GM19455 (cell line): Measurements from ENCODE around the gene F5.

Experiments used
- ATAC-seq: cut with Tn5 transposase; IDR thresholded peaks from one replicate; pipeline ENCODE4 v1.9.1; 2021; ENCODE audit not compliant: unreplicated experiment

The F5 gene

DNA sequence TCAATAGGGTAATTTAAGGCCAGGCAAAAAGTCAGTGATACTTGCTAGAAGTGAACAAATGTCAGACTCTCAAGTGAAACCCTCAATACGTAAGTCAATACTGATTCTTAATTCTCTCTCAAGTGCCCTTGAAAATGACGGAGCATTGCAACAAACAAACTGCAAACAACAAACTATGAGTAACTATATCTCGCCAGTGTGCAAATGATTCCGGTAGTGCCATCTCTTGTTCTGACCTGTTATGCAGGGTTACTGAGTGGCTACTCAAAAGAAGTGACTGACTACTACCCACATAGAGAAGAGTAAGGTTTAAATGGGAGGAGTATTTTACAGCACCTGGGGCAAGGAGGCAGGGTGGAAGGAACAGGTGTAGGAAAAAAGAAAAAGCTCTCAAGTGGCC is 102.2 kb downstream of the F5 start:
- ATAC-seq: no peak

DNA sequence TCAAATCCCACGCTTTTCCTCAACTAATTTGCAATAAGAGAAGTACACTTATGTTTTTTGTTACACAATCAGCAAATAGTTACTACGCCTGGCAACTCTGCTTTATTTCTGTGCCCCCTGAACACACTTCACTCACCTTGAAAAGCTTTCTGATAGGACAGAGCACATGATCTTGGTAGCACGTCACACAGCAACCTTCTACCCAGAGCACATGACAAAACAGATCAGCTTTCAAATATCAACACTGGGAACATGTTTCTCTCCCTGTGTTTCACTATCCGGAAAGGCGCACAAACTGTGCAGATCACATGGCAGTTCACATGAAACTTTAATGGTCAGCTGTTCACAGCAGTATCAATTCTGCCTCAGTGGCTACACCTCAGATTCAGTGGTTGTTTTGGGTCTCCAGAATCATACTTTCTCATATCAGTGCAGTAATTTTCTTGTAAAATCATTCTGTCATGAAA is 102.7 kb downstream of the F5 start:
- no peak for ATAC-seq

DNA sequence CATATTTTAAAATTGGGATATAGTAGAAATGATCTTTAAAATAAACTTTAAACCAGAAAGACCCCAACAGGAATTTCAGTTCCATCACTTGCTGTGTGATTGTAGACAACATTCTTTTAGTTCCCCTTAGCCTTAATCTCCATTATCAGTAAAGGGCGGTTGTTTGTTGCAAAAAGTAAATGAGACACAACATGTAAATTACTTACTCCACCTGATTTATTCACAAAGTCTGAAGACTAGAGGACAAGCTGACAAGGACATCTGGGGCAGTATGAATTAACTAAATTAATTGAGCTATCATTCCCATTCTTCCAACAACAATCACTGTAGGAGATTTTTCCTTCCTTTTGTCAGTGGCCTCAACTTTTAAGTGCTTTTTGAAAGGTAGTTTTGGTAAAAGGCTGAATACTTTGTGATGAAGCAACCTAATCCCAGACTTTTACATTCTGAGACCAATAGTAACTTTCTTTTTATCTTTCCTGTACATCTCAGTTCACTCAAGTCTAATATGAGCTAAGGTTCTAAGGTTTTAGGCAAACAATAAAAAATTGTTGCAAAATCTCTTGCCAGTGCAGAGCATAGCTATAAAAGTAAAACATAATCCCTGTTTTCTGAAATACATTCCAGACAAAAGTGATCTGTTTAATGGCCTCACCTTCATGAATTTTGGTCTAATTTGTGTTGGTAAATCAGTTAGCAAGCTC is 106.8 kb downstream of the F5 start:
- no peak for ATAC-seq

DNA sequence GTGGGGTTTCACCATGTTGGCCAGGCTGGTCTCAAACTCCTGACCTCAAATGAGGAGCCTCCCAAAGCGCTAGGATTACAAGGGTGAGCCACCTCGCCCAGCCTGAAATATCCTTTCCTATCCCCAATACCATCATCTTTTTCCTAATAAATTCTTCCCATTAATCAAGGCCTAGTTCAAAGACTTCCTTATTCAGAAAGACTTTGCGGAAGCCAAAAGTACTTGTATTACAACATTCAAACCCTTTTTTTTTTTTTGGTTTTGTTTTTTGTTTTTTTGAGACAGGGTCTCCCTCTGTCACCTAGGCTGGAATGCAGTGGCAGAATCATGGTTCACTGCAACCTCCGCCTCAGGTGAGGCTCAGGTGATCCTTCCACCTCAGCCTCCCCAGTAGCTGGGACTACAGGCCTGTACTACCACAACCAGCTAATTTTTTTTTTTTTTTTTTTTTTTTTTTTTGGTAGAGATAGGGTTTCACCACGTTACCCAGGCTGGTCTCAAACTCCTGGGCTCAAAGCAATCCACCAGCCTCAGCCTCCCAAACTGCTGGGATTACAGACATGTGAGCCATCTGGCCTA is 108.1 kb downstream of the F5 start:
- ATAC-seq: no peak

DNA sequence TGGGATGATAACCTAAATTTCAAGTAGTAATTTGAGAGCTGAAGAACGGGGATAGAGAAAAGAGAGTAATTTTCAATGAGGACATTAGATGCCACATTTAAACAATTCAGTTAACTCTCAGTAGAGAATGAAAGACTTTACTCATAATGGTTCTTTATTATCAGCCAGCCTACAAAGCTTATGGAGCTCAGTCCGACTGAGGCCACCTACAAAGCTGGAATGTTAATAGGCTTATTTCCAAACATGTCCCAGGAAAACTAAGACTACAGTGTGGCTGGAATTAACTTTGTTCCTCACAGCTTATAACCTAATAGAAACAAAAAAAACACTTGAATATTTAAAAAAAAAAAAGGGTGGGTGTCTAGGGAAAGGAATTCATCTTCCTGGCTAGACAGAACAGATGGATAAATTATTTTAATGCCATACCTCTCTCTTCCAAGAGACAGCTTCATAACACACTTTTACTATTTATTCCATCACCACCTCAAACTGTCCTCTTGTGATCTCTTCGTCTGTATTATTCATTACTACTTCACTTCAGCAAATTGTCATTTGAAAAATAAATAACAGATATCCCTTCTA is 110.4 kb downstream of the F5 start:
- no peak for ATAC-seq

DNA sequence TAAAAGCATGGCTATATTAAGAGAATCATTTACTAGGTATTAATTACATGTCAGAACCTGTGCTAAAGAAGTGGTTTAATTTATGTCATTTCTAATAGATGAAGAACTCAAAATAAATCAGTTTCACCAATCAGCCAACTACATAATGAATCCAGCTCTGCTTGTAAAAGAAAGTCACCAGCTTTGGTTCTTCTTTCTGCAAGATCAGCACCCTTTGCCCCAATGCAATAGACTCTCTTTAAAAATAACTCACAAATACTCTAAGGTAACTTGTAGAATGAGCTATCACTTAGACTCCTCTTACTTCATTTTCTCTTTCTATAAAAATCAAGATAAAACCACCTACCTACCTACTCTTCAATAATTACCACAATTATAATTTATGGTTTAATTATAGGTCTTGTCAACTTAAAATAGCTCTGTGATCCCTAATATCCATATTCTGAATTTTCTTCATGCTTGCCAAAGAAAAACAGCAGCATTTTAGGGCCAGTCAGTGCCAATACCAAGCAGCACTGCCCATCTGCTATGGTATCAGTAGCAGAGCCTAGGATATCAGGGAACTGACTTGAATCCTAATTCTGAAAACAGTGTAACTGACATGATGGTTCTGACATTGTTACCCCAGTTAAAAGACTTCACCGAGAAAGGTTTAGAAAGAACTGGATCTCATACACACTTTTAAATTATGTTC is 111.8 kb downstream of the F5 start:
- ATAC-seq: no peak

DNA sequence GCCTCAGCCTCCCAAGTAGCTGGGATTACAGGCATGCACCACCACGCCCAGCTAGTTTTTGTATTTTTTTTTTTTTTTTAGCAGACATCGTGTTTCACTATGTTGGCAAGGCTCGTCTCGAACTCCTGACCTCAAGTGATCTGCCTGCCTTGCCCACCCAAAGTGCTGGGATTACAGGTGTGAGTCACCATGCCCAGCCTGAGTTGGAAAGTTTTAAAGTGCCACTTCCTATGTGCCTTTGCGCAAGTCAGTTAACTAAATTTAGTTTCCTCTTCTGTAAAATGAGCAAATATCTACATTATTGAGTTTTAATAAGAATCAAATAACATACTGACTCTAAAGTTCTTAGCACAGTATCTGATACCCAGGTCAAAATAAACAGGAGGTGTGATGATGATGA is 112.9 kb downstream of the F5 start:
- no peak for ATAC-seq

DNA sequence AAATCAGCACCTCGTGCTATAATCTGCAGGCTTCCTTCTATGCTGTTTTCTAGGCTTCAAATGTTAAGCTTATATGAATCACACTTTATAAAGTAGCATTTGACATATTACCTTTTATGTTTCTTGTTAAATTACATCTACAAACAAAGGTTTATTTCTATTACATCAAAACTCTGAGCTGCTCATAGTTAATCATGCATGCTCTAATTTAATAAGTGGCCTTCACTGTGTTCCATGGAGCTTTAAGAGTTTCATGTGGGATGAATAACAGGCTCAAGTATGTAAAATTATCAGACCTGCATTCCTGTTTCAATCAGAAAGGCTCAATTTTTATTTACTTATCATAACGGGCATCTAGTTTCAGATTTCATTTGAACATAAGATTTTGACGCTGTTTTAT is 113.5 kb downstream of the F5 start:
- no peak for ATAC-seq

DNA sequence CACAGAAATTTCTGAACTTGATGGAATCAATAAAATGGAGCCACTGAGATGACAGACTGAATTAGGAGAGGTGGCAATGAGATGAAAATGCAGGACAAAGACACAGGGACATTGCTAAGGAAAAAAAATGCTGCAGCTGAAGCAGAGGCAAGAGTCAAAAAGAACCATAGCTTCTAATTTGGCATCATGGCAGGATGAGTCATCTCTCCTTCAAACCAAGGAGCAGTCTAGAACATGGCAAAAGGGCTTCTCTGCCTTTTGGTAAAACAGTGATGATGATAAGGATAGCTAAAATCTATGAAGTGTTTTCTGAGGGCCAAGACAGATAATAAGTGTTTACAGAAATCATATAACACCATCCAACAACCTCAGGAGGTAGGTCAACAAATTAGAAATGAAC is 117.3 kb downstream of the F5 start:
- ATAC-seq: no peak

DNA sequence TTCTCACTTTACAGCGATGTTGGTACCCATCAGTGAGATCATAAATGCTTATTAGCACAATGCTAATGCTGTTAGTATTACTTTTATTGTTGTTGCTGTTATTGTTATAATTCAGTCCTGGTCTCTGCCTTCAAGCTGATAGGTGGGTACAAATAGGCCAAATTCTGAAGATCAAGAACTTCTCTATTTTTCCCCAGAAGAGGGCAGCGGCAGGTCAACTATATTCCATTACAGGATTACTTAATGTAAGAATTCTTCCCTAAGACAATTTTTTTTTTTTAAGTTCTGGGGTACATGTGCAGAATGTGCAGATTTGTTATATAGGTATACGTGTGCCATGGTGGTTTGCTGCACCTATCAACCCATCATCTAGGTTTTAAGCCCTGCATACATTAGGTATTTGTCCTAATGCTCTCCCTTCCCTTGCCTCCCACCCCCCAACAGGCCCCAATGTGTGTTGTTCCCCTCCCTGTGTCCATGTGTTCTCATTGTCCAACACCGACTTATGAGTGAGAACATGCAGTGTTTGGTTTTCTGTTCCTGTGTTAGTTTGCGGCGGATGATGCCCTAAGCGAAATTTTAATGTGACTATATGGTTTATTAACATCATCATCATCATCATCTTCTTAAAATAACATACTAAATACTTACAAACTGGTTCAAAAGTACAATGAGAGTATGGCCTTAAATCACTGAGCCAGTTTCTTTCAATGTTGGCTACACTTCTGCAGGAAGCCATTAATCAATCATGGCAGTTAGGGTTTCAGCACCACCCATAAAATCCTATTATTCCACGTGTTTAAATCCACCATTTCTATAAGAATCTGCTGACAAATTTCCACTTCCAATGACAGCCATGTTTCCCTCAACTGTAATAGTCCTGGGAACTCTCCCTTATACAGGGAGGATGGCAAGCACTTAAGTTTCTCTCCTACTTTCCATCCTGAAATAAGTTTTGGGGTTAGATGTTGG is 119.7 kb downstream of the F5 start:
- ATAC-seq: no peak

DNA sequence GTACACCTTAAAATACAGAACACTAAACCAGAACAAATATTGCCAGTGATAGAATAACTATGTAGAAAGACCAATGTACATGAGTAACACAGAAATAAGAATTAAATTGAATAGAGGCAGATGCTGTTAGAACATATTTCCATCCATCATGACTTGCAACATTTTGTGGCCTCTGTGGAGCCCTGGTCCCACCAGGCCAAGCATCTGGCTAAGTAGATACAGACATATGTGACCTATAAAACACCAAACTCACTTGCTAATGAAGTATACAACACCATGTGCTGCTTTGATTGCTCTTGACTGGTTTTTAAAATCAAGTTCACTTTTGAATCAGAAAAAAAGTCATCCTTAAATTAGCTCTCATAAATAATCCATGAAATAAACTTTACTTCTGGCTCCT is 121.0 kb downstream of the F5 start:
- ATAC-seq: no peak
